Activated B cell treated with CpG ODN at 0.5 μM for 24 hours (primary cell): Measurements from ENCODE around the gene LIN54. TPM values are rescaled to one million over a fixed set of nuclear protein-coding genes. Genes with fewer than 3 reads are reported as not detected.

Source experiments
- ATAC-seq: fragments of 200-7000 bp; cut with Tn5 transposase; one replicate; pipeline ENCODE4 v1.10.0; 2021; ENCODE audit warnings: low read depth, mild to moderate bottlenecking, moderate library complexity
- CTCF ChIA-PET: fragments of 350-600 bp; sonication (Branson Sonifier 250); formaldehyde crosslinking; loops from one replicate; lab custom pipeline; 2021; ENCODE audit warnings: antibody characterized with exemption; lab: Charles Lee
- POLR2A ChIA-PET: fragments of 350-600 bp; sonication (Branson Sonifier 250); formaldehyde crosslinking; loops from one replicate; lab custom pipeline; 2021; ENCODE audit warnings: antibody characterized with exemption; lab: Charles Lee
- DNase-seq: peaks from one replicate; pipeline ENCODE4 v3.0.0; 2022
- H3K27ac Mint-ChIP-seq: one replicate; pipeline ENCODE4 v1.8.0; 2020; ENCODE audit warnings: mixed read lengths
- H3K27me3 Mint-ChIP-seq: one replicate; pipeline ENCODE4 v1.8.0; 2021; ENCODE audit warnings: mixed read lengths
- H3K36me3 Mint-ChIP-seq: one replicate; pipeline ENCODE4 v1.8.0; 2021; ENCODE audit warnings: low read depth, mixed read lengths
- H3K4me1 Mint-ChIP-seq: one replicate; pipeline ENCODE4 v1.8.0; 2021; ENCODE audit warnings: mixed read lengths
- H3K4me3 Mint-ChIP-seq: one replicate; pipeline ENCODE4 v1.8.0; 2020; ENCODE audit warnings: mild to moderate bottlenecking, mixed read lengths
- H3K9me3 Mint-ChIP-seq: one replicate; pipeline ENCODE4 v1.8.0; 2020; ENCODE audit warnings: mixed read lengths
- CTCF ChIP-seq: fragments of 200-600 bp; IDR thresholded peaks from one replicate; pipeline ENCODE4 v1.8.0; 2022; ENCODE audit warnings: antibody characterized with exemption, mild to moderate bottlenecking
- intact Hi-C: fragments of 100-400 bp; cut with micrococcal nuclease; formaldehyde crosslinking; loops from one replicate; pipeline ENCODE4 v1.15.1; 2024
- total RNA-seq: library from RNA; stranded (reverse); gene quantifications from 2 replicates; pipeline ENCODE4 v1.2.3, GENCODE V29; 2022

The LIN54 gene
- total RNA-seq, 1 donor from 2014 or later, result 12.1 TPM

GRCh38 chr4:82885410-82885809 is 125.2 kb downstream of the LIN54 start:
- H3K27me3 Mint-ChIP-seq, result no peaks in the 10 kb centered on the region
- H3K36me3 Mint-ChIP-seq, result peaks cover 26% of the 10 kb centered on the region
- H3K27ac Mint-ChIP-seq, result peak overlapping the region; percentile 8
- no peak overlapping the region for H3K4me3 Mint-ChIP-seq
- DNase-seq, result no peak
- peaks cover 36% of the 10 kb centered on the region for H3K4me1 Mint-ChIP-seq
- ATAC-seq, result no peak
- no peaks in the 10 kb centered on the region for H3K9me3 Mint-ChIP-seq
- intact Hi-C loops, result no loop called here
- TF ChIP-seq CTCF, result no peak
- CTCF ChIA-PET, result no interaction called here
- POLR2A ChIA-PET, result interaction anchor here (1.0 kb wide), 1 partner anchor 15 kb away, joined by 3 read pairs; the partner anchor contains the start of gene THAP9

Other genes with a start within 250 kb of the LIN54 start
- gene SCD5, start 212.0 kb downstream of the LIN54 start, total RNA-seq, result not detected in 2 replicates
- gene SEC31A, start 119.7 kb downstream of the LIN54 start, total RNA-seq, result 154 and 172 TPM in 2 replicates
- gene THAP9, start 110.1 kb downstream of the LIN54 start, total RNA-seq, result 2.1 and 3.1 TPM in 2 replicates
- gene COPS4, start 24.4 kb upstream of the LIN54 start, total RNA-seq, result 32.7 and 36.7 TPM in 2 replicates
- gene PLAC8, start 103.9 kb upstream of the LIN54 start, total RNA-seq, result 142 and 153 TPM in 2 replicates